ENCODE results near the gene CLBA1.
"Not testable (repeated sequence)": the region's sequence is repeated elsewhere in the genome, so short reads cannot be mapped to it uniquely, and the experiment has no call there.

DNA sequence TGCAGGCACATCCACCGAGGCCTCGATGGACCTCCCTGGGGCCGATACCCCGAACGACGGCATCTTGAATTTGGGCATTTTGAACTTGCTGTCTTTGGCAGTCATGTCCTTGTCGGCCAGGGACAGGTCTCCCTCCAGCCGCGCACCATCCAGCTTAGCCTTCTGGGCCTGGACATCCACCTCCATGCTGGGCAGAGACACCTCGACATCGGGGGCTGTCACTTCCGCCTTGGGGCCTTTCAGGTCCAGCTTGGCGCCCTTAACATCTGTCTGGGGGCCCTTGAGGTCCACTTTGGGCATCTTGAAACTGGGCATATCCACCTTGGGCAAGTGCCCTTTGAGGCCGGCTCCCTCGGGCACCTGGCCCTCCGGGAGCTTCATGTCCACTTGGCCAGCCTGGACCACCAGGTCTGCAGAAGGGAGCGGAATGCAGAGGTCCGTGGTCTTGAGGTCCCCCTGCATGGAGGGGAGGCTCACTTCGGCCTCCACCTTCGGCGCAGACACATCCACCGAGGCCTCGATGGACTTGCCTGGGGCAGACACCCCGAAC is 36.1 kb upstream of the CLBA1 start:
- not testable (repeated sequence) for TF ChIP-seq POLR2A (IDR thresholded peaks at IDR 0.05; ENCODE audit: low read depth, low read length); TAF1 (IDR thresholded peaks at IDR 0.05; ENCODE audit: borderline replicate concordance, low read depth, low read length)
